GM19438 (cell line): ENCODE results near the gene TVP23A.
"Not testable (repeated sequence)": the region's sequence is repeated elsewhere in the genome, so short reads cannot be mapped to it uniquely, and the experiment has no call there.

Experiments
- ATAC-seq: cut with Tn5 transposase; IDR thresholded peaks from one replicate; pipeline ENCODE4 v1.9.1; 2021; ENCODE audit warnings: low read depth; ENCODE audit not compliant: unreplicated experiment

The TVP23A gene

DNA sequence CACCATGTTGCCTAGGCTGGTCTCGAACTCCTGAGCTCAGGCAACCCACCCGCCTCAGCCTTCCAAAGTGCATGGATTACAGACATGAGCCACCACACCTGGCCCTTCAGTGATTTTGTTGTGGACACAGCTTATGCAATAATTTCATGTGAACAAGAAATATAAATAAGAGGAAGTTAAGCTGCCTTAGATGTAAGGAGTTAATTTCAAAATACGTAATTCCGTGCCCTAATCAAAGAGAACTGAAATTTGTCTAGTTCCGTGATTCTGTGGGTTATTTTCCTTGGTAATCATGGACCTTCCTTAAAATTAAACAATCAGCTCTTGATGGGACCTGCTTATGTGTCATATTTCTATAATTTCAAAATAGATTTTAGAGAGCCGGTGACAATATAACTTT is 11.9 kb downstream of the TVP23A start:
- no peak for ATAC-seq

DNA sequence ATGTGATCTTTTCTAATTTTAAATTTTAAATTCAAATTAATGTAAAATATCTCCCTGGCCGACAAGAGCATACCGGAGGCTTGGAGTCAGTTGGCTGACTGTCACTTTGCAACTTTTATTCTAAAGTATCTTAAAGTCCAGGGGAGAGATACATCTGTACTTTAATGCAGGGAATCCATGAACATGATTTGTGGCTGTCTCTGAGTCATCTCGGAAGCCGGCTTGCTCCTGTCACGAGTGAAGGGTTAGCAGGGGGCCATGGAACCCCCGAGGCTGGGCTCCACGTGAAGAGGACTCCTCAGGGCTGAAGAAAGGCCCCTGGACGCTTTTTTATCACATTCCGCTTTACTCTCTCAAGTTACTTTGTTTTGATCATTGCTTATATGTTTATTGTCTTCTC is 13.3 kb downstream of the TVP23A start:
- ATAC-seq, result no peak

DNA sequence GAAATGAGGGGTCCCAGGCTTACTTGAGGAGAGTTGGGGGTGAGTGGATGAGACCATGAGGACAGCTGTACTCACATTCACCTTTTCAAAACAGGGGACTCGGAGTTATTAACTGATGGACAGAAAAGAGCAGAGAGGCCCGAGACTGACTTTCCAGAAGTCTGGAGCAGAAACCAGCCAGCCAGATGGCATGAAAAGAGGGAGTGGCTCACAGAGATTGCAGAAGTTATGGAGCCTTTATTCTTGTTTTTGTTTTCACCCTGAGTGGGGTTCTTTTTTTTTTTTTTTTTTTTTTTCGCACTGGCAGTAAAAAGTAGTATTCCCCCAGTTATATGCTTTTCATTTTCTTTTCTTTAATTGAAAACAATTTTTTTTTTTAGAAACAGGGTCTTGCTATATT is 18.9 kb downstream of the TVP23A start:
- ATAC-seq, result no peak

DNA sequence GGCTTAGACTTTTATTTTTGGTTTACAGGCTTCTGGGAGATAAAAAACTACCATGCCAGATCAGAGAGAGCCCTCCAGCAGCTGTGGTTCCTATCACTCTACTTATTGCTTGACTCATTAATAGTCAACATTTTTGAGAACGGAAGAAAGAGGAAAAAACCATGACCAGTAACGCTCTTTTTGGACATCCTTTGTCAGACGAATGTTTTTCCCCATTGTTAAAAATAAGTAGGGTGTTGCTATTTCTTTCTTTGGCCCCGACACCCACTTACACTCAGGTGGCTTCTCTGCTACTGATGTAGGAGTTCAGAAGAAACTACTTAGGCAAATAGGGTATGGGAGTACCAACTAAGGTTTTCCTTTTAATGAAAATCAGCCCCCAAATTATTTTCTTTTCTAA is 27.5 kb downstream of the TVP23A start:
- ATAC-seq, result no peak

DNA sequence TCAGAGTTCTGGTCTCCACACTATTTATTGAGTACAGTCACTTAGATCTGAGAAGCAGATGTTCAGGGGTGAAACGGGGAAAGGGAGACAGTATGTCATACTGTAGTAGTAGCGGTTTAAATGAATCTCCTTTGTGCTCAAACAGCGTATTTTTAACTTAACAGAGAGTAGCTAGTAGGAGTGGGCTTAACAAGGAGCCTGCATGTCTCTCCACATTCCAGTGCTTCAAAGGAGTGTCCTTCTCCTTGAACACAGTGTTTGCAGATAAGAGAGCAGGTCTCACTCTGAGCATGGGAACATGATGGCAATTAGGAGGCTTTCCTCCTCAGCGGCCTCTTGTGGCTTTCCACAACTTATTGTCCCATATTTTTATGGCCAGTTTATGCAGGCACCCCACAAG is 30.0 kb downstream of the TVP23A start:
- not testable (repeated sequence) for ATAC-seq

DNA sequence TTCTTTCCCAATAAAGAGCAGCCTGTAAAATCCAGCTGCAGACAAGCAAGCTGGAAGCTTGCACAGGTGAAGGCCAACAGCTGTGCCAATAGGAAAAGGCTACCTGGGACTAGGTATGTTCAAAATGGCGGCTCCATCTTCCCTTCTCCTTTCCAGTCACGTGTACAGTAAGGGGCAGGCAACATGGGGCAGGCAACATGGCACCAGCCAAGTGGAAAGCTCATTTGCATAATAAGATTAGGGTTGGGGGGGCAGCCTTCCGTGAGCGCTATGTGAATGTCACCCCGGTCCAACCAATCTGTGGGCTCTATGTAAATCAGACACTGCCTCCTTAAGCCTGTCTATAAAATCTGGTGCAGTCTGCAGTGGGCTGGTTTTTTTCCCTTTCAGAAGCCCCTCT is 31.3 kb downstream of the TVP23A start:
- ATAC-seq, result no peak

DNA sequence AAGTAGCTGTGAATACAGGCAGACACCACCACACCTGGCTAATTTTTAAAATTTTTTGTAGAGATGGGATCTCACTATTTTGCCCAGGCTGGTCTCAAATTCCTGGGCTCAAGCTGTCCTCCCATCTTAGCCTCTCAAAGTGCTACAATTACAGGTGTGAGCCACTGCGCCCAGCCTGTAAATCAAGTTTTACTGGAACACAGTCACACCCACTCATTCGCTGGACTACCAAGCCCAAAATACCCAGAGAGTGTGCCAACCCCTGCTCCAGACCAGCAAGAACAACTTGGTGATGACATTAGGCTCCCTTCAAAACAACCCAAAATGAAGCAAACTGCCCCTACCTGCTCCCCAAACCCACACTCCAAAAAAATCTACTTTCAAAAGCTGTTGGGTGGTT is 36.0 kb downstream of the TVP23A start:
- no peak for ATAC-seq

DNA sequence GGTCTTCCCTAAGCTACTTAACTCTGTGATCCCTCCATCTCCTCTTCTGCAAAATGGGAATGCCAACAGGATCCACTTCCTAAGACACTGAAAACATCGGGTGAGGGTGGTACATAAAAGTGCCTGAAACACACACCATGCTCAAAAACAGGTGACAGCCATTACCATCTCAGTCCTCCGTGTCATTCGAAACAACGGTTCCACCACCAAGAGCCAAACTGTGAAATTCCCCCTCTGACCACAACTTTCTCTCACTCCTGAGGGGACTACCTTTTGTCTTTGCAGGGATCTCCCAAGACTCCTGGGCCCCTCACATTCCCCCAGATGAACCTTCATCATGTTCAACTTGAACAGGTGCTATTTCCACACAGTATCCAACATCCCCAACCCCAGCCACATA is 38.0 kb downstream of the TVP23A start:
- no peak for ATAC-seq

DNA sequence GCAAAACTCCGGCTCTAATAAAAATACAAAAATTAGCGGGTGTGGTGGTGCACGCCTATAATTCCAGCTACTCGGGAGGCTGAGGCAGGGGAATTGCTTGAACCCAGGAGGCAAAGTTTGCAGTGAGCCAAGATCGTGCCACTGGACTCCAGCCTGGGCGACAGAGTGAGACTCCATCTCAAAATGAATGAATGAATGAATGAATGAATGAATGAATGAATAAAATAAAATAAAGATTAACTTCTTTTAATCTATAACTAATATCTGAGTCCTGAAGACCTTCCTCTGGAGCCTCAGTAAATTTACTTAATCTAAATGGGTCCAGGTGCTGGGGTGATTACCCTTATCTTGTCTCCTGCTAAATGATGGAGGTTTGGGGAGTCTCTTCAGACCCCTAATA is 38.7 kb downstream of the TVP23A start:
- ATAC-seq, result not testable (repeated sequence)

DNA sequence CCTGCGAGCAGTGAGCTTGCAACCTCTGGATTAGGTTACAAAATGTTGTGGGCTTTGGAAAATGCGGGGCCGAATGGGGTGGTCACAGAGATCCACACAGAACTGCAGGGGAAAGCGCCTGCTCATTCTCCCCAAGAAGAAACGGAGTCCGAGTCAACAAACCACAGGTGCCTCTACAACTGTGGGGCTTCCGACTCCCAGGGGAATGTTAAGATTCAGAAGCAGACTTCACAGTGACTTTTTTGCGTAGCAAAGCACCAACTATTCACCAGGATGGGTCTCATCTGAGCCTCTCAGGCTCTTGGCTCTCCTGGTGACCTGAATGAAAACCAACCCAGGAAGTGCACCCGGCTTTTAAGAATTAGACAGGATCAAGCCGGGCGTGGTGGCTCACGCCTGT is 41.2 kb downstream of the TVP23A start:
- no peak for ATAC-seq

DNA sequence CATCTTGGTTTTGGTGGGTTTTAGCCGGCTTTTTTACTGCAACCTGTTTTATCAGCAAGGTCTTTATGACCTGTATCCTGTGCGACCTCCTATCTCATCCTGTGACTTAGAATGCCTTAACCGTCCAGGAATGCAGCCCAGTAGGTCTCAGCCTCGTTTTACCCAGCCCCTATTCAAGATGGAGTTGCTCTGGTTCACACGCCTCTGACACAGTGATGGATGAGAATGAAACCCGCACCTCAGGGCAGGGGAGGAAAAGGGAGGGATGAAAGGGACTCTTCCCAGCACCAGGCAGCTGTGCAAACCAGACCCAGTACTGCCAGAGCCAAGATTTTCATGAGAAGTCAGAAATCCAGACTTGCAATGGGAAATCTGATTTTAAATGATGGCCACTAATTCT is 41.7 kb downstream of the TVP23A start:
- ATAC-seq, result not testable (repeated sequence)

DNA sequence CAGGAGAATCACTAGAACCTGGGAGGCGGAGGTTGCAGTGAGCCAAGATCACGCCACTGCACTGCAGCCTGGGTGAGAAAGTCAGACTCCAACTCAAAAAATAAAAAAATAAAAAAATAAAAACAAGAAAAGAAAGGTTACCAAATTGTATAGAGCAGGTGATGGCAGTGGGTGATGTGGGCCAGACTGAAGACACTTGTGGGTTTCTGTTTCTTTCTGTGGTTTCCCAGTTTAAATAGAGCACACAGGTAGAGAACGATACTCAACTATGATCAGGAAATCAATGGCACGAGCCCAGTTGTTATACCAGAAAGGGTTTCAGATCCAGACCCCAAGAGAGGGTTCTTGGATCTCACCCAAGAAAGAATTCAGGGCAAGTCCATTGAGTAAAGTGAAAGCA is 42.3 kb downstream of the TVP23A start:
- ATAC-seq, result peak; percentile 75

DNA sequence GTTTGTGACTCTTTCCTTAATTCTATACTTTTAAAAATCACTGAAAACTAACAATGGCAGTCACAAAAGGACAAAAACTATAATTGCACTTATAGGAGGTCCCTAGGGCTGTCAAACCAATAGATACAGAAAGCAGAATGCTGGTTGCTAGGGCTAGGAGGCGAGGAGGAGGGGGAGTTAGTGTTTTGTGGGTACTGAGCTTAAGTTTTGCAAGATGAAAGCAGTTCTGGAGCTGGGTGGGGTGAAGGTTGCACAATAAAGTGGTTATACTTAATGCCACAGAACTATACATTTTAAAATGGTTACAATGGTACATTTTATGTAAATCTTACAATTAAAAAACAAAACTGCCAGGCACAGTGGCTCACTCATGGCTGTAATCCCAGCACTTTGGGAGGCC is 47.7 kb downstream of the TVP23A start:
- ATAC-seq, result no peak

DNA sequence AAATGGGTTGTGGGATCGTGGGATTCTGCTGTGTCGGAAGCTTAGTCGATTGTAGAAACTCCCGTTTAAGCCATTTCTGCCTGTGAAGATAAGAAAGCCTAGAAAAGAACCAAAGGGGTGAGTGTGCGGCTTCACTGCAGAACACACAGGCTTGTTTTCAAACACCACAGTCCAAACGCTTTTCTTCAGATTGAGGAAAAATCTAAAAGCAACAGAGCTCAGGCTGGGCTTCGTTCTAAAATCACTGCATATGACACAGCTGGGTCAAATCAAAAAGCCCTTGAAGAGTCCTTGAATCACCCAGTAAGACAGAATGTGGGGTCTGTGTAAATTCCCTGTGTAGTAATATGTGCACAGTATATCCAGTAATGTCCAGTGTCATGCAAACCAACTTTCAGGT is 49.2 kb downstream of the TVP23A start:
- ATAC-seq, result no peak

DNA sequence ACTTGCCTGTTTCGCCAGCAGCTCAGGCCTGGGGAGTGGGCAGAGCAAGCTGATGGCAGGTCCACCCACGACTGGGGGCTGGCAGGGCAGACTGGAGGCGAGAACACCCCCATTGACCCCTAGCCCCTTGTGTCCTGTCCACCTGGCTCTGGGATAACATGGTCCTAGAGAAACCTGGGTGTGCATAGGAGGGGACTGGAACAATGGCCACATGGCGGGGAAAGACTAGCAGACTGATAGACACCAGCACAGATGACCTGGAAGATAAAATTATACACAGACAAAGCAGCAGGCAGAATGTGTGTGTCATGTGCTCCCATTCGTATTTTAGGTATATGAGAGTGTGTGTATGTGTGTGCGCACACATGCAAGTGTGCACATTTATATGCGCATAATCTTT is 51.5 kb downstream of the TVP23A start:
- ATAC-seq, result no peak

DNA sequence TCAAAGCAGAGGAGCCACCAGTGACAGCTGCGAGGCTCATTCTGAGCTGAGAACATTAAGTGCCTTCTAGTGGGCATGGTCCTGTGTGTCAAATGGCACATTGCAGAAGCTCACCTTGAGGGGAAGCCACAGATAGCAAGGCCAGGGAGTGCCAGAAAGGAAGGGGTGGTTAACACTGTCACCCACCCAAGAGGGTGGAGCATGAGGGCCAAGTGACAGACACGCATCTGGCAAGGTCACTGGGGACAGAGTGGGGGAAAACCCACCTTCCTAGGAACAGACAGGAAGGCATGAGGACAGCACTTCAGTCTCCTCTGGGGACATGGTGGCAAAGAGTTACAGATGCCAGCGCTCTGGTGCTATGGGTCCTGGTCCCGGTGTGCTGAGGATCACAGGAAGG is 52.8 kb downstream of the TVP23A start:
- ATAC-seq, result peak; percentile 66

DNA sequence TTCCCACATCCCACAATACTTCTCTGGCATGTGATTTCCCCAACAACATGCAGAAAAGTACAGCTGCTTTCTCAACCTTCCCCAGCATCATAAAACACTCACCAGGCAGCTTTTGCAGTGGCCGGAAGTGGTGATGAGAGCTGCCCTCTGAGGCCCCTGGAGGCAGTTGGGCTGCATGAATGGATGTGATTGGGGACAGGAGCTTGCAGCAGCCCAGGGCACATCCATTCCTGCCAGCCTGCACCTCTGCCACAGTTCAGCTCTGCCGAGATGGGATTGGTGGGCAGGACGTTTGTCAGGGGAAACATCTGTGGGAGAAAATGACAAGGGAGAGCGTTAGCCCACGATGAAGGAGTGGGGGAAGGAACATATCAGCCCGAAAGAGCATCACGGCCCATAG is 55.1 kb downstream of the TVP23A start:
- no peak for ATAC-seq

DNA sequence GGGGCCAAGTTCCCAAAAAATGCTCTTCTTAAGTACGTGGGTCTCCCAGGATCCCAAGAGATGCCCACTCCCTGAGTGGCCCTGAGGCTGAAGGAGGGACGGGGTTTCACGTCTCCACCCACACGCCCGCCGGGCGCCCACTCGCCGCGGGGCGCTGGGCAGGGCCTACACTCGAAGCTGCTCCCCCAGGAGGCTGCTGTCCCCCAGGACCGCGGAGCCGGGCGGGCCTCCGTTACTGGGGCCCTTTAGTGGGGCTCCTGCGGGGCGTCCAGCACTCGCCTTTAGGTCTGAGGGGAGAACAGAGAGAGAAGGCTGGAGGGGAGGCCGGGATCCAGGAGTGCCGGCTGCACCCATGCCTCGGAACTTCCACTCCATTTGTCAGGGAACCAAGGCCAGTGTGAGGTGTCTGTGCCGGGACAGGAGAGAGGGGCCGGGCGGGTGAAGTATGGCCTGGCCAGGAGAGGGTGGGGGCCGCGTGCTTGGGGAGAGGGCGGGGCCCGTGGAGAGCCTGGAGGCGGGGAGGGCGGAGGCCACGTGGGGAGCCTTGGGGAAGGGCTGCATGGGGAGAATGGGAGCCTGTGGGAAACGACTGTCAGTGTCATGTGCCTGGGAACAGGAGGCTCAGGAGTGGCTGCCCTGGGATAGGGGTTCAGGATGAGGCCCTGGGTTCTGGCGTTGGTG is 56.1 kb downstream of the TVP23A start:
- no peak for ATAC-seq

DNA sequence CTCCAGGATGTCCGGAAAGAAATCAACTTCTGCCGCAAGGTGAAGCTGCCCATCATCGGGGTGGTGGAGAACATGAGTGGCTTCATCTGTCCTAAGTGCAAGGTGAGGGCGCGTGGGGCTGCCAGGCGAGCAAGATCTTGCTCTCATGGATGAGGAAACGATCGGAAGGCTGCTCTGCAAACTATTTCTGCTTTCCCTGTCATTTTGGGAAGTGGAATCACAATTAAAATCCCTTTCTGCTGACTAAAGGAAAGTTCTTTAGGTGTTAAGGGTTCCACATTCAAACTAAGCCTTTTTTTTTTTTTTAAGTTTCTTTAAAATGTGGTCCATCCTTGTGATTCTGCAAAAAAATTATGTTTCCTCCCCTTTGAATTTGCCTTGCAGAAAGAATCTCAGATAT is 57.2 kb downstream of the TVP23A start:
- ATAC-seq, result no peak

DNA sequence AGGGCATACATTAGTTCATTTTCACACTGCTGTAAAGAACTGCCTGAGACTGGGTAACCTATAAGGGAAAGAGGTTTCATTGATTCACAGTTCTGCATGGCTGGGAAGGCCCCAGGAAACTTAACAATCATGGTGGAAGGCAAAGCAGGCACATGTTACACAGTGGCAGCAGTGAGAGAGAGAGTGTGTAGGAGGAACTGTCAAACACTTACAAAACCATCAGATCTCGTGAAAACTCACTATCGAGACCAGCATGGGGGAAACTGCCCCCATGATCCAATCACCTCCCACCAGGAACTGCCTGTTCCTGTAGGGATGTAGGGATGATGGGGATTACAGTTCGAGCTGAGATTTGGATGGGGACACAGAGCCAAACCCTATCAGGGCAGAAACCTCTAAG is 57.7 kb downstream of the TVP23A start:
- no peak for ATAC-seq

DNA sequence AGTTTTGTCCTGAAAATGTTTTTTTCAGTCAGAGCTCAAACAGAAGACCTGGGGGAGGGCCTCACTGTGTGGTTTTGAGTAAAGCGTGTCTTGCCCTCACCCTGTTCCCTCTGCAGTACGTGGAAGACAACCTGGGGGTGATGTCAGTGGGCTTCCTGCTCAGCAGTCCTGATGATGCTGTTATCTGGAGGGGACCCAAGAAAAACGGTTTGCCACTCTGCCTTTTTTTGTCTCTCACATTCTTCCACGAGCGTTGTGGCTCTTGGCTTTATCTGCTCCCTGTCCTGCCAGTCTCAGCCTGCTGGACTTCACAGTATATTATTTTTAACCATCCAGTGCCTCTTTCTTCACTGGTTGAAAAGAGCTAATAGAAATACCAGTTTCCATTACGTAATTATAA is 62.0 kb downstream of the TVP23A start:
- ATAC-seq, result no peak

DNA sequence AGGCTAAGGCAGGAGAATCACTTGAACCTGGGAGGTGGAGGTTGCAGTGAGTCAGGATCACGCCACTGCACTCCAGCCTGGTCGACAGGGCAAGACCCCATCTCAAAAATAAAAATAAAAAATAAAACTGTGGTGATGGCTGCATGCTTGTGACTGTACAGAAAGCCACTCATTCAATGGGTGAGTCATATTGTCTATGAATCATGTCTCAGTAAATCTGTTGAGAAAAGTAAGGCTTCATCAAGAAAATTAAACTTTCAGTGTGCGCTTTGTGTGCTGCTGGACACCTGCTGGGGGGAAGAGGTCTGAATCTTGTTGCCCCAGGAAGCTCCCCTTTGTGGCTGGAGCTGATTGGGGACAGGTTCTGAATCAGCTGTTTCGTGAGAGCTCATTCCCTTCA is 63.7 kb downstream of the TVP23A start:
- ATAC-seq, result no peak

DNA sequence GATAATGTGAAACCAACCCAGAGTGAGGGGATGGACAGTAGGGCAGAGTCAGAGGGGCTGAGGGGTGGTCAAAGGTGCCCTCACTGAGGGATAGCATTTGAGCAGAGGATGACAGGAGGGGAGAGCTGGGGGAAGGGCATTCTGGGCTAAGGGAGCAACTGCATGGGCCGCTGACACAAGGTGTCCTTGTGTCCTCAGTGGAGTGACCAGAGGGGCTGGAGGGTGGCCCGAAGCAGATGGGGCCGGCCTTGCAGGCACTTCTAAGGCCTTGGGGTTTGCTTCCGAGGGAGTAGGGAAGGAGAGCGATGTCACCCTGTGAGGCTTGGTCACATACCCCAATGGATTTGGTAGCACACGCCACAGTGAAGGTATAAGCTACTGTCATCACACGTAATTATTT is 64.9 kb downstream of the TVP23A start:
- no peak for ATAC-seq
